ENCODE measurements around the gene PRSS23. TPM values are rescaled to one million over a fixed set of nuclear protein-coding genes. Genes with fewer than 3 reads are reported as not detected.

PRSS23 gene
- 67.6 and 459 TPM in 2 replicates for total RNA-seq

DNA sequence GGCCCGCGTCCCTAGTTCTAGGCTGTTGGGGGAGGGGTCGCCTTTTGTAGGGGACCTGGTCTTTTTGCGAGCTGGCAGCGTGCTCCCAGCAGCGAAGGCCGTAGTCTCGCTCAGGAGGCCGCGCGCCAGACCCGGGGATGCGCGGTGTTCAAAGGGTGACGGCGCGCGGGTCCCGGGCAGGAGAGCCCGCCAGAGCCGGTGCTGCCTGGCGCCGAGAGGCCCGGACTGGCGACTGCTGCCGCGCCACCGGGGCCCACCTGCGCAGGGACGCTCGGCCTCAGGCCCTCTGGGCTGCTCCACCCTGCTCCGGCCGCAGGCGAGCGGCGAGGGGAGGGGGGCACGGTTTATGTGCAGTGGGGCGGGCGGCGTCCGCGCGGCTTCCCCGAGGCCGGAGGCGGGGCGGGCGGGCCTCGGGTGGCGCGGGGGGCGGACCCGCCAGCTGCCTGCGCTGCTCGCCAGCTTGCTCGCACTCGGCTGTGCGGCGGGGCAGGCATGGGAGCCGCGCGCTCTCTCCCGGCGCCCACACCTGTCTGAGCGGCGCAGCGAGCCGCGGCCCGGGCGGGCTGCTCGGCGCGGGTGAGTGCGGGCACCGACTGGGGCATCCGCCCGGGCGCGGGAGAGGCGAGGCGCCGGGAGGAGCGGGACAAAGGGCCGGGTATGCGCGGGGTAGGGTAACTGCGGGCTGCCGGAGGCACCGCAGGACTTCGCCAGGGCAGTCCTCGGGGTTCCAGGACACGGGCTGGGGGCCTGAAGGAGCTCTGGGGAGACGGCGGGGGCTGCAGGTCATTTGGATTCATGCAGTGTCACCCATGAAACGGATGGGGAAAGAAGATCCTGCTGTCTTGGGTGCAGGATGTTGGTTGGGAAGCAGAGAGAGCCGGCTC is at the start of gene PRSS23:
Gene PRSS23 (plus strand): TSS at position 467 of the 884 bp plus-strand sequence. CDS start 7,102 bp downstream, outside the sequence.

Other genes with a start within 250 kb of the PRSS23 start
- gene ME3, start 127.9 kb upstream of the PRSS23 start, total RNA-seq, result 11.3 and 18.8 TPM in 2 replicates
- gene FZD4, start 154.9 kb downstream of the PRSS23 start, total RNA-seq, result 21.4 and 22.6 TPM in 2 replicates
- 14.7 and 22.1 TPM in 2 replicates for gene TMEM135, start 237.4 kb downstream of the PRSS23 start, total RNA-seq